GM21825 (cell line): ENCODE data around the gene GAS6.

Source experiments
- ATAC-seq: cut with Tn5 transposase; IDR thresholded peaks from one replicate; pipeline ENCODE4 v1.9.1; 2021; ENCODE audit warnings: mild to moderate bottlenecking, moderate library complexity; ENCODE audit not compliant: unreplicated experiment

GAS6 gene

DNA sequence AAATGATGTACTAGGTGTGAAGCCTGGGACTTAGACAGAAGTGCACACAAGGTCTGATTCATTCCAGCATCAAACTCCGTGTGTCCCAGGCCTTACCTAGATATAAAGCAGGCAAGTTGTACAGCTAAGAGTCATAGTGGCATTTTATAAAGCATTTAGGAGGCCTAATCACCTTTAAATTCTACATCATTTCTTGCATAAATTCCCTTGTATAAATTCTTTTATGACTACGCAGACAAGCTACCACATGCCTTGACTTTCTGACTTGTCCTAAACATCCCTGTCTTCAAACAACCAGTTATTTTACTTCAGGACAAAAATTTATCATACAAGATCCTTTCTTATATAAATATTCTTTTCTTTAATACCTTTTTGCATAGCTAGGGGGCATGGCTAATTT lies 82.3 kb downstream of the GAS6 start:
- no peak for ATAC-seq

DNA sequence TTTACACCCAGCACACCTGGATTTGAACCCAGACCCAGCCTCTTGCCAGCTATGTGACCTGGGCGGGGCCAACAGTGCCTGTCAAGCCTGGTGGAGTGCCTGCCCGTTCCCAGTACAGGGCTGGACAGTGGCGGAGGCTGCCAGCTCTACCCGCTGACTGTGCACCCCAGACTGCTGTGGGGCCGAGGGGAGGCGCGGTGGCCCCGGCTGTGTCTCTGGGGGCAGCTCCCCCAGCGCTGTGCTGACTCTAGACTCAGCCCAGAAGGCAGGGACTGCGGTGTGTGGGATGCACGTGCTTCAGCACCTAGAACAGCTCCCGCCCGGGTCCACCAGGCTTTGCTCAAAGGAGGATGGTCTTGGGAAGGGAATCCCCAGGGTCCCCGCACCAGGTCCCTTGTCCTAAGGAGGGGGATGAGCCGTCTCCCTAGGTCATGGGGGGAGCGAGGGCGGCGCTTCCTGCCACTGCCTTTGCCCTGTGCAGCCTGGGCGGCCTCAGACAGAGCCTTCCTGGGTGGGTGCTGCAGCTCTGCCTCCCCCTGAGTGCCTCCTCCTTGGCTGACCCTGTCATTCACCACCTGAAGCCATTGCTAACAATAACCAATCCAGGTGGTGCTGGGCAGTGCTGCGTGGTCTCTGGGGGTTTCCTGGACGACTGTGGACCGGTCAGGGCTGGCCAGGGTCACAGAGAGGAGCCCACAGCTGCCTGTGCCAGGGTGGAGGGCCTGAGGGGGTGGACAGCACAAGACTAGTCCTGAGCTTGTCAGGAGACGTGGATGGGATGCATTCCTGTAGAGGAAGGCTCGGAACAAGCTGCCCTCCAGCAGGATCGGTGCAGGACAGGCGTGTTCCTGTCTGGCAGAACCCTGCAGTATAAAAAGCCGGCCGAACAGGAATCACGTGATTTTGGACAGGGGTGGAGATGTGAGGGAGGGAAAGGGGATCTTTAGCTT lies 86.3 kb downstream of the GAS6 start:
- no peak for ATAC-seq

- ATAC-seq: no peak
Measured at GRCh38 chr13:113776231-113777125, 87.4 kb downstream of the GAS6 start.

DNA sequence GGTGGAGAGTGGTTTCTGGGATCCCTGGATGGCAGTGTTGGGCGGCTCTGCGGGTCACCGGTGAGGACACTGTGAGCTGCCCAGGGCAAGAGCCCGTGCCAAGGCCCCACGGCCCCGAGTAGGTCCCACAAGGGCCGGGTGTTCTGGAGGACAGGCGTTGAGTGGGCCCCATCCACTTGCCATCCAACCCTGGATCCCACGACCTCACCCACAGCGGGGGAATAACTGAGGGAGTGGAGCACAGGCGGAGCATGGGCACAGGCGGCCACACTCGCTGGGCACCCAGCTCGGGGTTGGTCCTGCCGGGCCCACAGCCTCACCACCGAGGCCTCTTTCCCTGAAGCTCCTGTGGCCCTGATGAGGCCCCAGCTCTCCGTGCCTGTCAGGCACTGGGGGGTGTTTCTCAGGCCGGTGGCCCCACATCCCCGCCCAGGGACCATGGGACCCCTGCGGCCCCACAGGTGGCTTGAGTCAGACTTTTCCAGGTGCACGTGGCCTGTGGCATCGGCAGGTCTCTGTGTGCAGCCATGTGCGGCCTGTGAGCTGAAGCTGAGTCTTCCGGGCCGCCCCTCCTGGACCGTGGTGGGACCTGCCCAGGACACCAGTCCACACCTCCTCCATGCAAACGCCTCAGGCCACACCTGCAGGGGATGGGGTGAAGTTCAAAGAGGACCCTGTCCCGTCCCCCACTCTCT lies 88.3 kb downstream of the GAS6 start:
- no peak for ATAC-seq

DNA sequence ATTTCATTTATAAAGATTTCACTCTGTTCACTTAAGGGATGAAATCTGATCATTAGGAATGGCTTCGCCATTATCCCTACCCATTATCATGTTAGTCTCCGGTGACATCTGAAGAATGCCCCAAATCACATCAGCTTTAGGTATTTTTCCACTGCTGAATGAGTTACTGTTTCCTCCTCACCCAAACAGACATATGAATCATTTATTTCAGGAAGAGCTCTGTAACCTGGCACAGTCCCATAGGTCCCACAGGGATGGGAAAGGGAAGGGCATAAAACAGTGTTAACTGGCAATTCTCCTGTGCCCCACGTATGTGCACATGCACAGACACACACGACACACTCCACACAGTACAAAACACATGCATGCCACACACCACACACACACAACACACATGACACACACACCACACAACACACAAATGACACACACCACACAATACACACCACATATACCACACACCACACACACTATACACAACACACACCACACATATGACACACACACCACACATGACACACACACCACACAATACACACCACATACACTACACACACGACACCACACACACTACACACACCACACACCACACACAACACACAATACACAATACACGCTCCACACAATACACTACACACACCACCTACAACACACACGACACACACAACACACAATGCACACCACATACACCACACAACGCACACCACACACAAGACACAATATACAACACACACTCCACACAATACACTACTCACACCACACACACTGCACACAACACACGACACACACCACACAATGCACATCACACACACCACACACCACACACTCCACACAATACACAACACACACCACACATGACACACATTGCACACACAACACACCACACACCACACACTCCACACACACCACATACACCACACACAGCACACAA lies 89.4 kb downstream of the GAS6 start:
- no peak for ATAC-seq

- ATAC-seq: no peak
Measured at GRCh38 chr13:113771709-113772331, 92.1 kb downstream of the GAS6 start.

- no peak for ATAC-seq
Measured at GRCh38 chr13:113770937-113771336, 92.9 kb downstream of the GAS6 start.
